Measurements from ENCODE around the gene MYBPC1. TPM values are rescaled to one million over a fixed set of nuclear protein-coding genes. Genes with fewer than 3 reads are reported as not detected.

MYBPC1 gene
- total and polyA plus RNA-seq, 2 of the 13 experiments (the other 11 are each of a cell fraction or from before 2014, with no cell fraction given), result 0.31 to 0.53 TPM

DNA sequence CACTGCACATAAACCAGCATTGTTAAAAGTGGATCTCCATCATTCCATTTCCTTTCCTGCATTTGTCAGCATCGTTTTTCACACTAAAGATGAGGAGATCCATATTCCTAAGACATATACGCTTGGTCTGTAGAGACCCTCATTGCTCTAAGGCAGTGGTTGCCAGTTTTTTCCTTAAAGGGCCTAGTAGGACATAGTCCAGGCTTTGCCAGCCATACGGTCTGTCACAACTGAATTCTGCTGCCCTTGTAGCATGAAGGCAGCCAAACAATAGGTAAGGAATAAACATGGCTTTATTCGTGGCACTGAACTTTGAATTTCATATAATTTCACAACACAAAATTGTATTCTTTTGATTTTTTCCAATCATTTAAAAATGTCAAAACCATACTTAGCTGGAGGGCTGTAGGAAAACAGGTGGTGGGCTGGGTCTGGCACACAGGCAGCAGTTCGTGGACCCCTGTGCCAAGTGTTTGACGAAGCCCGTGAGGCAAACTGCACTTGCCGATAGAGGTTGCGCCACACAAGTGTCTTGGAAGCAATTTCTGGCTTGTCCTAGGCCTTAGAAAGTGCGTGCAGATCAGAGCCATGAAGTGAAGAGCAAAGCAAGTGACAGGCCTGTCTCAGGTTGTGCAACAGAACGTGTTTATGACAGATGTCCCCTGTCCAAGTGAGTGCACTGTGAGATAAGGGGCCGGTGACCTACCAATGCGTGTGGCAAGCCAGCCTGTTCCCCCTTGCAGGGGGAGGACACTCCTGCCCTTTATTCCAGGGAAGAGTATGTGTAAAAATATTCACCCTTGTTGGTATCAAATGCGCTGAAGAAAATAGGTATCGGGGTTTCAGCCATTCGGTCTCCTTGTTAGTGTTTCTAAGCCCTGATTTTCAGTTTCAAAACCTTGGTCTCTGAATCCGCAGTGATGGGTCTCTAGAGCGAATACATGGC lies 101.8 kb downstream of the MYBPC1 start (continued):
- TF ChIP-seq ZSCAN29 (CRISPR knock-in tag; conservative IDR thresholded peaks at IDR 0.05) (no peak), ARNT (IDR thresholded peaks at IDR 0.05) (no peak), SETDB1 (CRISPR knock-in tag; IDR thresholded peaks at IDR 0.05; ENCODE audit: borderline replicate concordance) (no peak), NFRKB (IDR thresholded peaks at IDR 0.05) (no peak), ZNF260 (CRISPR knock-in tag; IDR thresholded peaks at IDR 0.05; ENCODE audit: borderline replicate concordance, low read depth) (no peak), ZNF431 (CRISPR knock-in tag; IDR thresholded peaks at IDR 0.05; ENCODE audit: borderline replicate concordance, low read depth) (no peak), EHMT2 (IDR thresholded peaks at IDR 0.05; ENCODE audit: borderline replicate concordance, low read depth, low read length) (no peak), FOXA3 (CRISPR knock-in tag; IDR thresholded peaks at IDR 0.05) (peak; percentile 70), KDM3A (CRISPR knock-in tag; IDR thresholded peaks at IDR 0.05; ENCODE audit: low read depth) (peak; percentile 80; the same call in 1 of the 2 replicates), IRX3 (CRISPR knock-in tag; IDR thresholded peaks at IDR 0.05; ENCODE audit: borderline replicate concordance, low read depth) (no peak; the same call in 1 of the 2 replicates), ADNP (CRISPR knock-in tag; IDR thresholded peaks at IDR 0.05) (no peak), ZNF607 (CRISPR knock-in tag; IDR thresholded peaks at IDR 0.05; ENCODE audit: borderline replicate concordance) (no peak), POLR2AphosphoS2 (IDR thresholded peaks at IDR 0.05; ENCODE audit: low read depth, low read length) (no peak), ISL2 (CRISPR knock-in tag; IDR thresholded peaks at IDR 0.05) (no peak)
- TF ChIP-seq, protein P1, sequence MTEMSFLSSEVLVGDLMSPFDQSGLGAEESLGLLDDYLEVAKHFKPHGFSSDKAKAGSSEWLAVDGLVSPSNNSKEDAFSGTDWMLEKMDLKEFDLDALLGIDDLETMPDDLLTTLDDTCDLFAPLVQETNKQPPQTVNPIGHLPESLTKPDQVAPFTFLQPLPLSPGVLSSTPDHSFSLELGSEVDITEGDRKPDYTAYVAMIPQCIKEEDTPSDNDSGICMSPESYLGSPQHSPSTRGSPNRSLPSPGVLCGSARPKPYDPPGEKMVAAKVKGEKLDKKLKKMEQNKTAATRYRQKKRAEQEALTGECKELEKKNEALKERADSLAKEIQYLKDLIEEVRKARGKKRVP (CRISPR knock-in tag; IDR thresholded peaks at IDR 0.05), result peak in 1 of 2 experiments; percentile 69; a peak in 2 of 4 replicates
- TF ChIP-seq, protein P2, sequence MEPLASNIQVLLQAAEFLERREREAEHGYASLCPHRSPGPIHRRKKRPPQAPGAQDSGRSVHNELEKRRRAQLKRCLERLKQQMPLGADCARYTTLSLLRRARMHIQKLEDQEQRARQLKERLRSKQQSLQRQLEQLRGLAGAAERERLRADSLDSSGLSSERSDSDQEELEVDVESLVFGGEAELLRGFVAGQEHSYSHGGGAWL (CRISPR knock-in tag; IDR thresholded peaks at IDR 0.05), result no peak
- TF ChIP-seq, protein P3, sequence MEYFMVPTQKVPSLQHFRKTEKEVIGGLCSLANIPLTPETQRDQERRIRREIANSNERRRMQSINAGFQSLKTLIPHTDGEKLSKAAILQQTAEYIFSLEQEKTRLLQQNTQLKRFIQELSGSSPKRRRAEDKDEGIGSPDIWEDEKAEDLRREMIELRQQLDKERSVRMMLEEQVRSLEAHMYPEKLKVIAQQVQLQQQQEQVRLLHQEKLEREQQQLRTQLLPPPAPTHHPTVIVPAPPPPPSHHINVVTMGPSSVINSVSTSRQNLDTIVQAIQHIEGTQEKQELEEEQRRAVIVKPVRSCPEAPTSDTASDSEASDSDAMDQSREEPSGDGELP (IDR thresholded peaks at IDR 0.05; ENCODE audit: borderline replicate concordance, low read depth), result peak; percentile 72; the same call in 1 of the 2 replicates
- TF ChIP-seq, protein P4, sequence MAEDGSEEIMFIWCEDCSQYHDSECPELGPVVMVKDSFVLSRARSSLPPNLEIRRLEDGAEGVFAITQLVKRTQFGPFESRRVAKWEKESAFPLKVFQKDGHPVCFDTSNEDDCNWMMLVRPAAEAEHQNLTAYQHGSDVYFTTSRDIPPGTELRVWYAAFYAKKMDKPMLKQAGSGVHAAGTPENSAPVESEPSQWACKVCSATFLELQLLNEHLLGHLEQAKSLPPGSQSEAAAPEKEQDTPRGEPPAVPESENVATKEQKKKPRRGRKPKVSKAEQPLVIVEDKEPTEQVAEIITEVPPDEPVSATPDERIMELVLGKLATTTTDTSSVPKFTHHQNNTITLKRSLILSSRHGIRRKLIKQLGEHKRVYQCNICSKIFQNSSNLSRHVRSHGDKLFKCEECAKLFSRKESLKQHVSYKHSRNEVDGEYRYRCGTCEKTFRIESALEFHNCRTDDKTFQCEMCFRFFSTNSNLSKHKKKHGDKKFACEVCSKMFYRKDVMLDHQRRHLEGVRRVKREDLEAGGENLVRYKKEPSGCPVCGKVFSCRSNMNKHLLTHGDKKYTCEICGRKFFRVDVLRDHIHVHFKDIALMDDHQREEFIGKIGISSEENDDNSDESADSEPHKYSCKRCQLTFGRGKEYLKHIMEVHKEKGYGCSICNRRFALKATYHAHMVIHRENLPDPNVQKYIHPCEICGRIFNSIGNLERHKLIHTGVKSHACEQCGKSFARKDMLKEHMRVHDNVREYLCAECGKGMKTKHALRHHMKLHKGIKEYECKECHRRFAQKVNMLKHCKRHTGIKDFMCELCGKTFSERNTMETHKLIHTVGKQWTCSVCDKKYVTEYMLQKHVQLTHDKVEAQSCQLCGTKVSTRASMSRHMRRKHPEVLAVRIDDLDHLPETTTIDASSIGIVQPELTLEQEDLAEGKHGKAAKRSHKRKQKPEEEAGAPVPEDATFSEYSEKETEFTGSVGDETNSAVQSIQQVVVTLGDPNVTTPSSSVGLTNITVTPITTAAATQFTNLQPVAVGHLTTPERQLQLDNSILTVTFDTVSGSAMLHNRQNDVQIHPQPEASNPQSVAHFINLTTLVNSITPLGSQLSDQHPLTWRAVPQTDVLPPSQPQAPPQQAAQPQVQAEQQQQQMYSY (CRISPR knock-in tag; IDR thresholded peaks at IDR 0.05), result no peak
- TF ChIP-seq, protein P5, sequence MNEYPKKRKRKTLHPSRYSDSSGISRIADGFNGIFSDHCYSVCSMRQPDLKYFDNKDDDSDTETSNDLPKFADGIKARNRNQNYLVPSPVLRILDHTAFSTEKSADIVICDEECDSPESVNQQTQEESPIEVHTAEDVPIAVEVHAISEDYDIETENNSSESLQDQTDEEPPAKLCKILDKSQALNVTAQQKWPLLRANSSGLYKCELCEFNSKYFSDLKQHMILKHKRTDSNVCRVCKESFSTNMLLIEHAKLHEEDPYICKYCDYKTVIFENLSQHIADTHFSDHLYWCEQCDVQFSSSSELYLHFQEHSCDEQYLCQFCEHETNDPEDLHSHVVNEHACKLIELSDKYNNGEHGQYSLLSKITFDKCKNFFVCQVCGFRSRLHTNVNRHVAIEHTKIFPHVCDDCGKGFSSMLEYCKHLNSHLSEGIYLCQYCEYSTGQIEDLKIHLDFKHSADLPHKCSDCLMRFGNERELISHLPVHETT (CRISPR knock-in tag; conservative IDR thresholded peaks at IDR 0.05), result no peak
- TF ChIP-seq, protein P6, sequence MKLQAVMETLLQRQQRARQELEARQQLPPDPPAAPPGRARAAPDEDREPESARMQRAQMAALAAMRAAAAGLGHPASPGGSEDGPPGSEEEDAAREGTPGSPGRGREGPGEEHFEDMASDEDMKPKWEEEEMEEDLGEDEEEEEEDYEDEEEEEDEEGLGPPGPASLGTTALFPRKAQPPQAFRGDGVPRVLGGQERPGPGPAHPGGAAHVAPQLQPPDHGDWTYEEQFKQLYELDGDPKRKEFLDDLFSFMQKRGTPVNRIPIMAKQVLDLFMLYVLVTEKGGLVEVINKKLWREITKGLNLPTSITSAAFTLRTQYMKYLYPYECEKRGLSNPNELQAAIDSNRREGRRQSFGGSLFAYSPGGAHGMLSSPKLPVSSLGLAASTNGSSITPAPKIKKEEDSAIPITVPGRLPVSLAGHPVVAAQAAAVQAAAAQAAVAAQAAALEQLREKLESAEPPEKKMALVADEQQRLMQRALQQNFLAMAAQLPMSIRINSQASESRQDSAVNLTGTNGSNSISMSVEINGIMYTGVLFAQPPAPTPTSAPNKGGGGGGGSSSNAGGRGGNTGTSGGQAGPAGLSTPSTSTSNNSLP (IDR thresholded peaks at IDR 0.05; ENCODE audit: low read depth, low read length), result no peak
